Upper lobe of left lung (tissue), 4 donors: ENCODE data around the gene SMYD3.

ENCODE experiments used
- CTCF ChIP-seq, 6 experiments: fragments of 450-650 bp in 4 of 6; fragments of 200-600 bp in 2 of 6; sonication (generic) in 2 of 6; IDR thresholded peaks; one replicate each; pipeline ENCODE4 v1.5.1; 2016 to 2019; ENCODE audit warnings: antibody characterized with exemption in 6 of 6
- EP300 ChIP-seq, 4 donors: sonication (generic); formaldehyde crosslinking; IDR thresholded peaks; one replicate each; pipeline ENCODE4 v1.5.1; 2017; ENCODE audit warnings: antibody characterized with exemption in 4 of 4, control low read depth in 2 of 4
- POLR2A ChIP-seq, 4 donors: fragments of 450-650 bp; IDR thresholded peaks; one replicate each; pipeline ENCODE4 v1.5.1; 2016 to 2017; ENCODE audit warnings: antibody characterized with exemption in 4 of 4, mild to moderate bottlenecking in 2 of 4
- POLR2AphosphoS5 ChIP-seq, 2 donors: sonication (generic); formaldehyde crosslinking; IDR thresholded peaks; one replicate each; pipeline ENCODE4 v1.5.1; 2017; ENCODE audit warnings: antibody characterized with exemption in 2 of 2

- TF ChIP-seq CTCF (IDR thresholded peaks at IDR 0.05) (no peak), POLR2A (IDR thresholded peaks at IDR 0.05) (no peak), POLR2AphosphoS5 (IDR thresholded peaks at IDR 0.05) (no peak), EP300 (IDR thresholded peaks at IDR 0.05) (no peak)
These were observed 648.9 kb downstream of the SMYD3 start for GRCh38 chr1:245858022-245858721.
